RWPE2 (cell line): ENCODE measurements around the gene MORC2.

Source experiments
- ATAC-seq: fragments of 200-7000 bp; cut with Tn5 transposase; 3 replicates; pipeline ENCODE4 v1.9.1; 2021; ENCODE audit warnings: low read depth
- DNase-seq: peaks from one replicate; pipeline ENCODE4 v3.0.0-alpha.2; 2020; ENCODE audit warnings: low spot score
- H3K27ac ChIP-seq: fragments of 450-650 bp; 2 replicates; pipeline ENCODE4 v1.5.1; 2017; ENCODE audit warnings: mild to moderate bottlenecking; ENCODE audit not compliant: poor library complexity, severe bottlenecking
- H3K27me3 ChIP-seq: fragments of 250-450 bp; sonication (Bioruptor Pico); 2 replicates; pipeline ENCODE4 v1.5.1; 2021; ENCODE audit warnings: mild to moderate bottlenecking, moderate library complexity; ENCODE audit not compliant: insufficient read depth, poor library complexity, severe bottlenecking
- H3K36me3 ChIP-seq: fragments of 250-450 bp; sonication (Bioruptor Pico); 2 replicates; pipeline ENCODE4 v1.5.1; 2020; ENCODE audit warnings: low read depth, mild to moderate bottlenecking, moderate library complexity
- H3K4me1 ChIP-seq: fragments of 250-450 bp; sonication (Bioruptor Pico); 2 replicates; pipeline ENCODE4 v1.5.1; 2021; ENCODE audit warnings: mild to moderate bottlenecking, moderate library complexity; ENCODE audit not compliant: insufficient read depth, poor library complexity, severe bottlenecking
- H3K4me3 ChIP-seq: fragments of 250-450 bp; sonication (Bioruptor Pico); 2 replicates; pipeline ENCODE4 v1.5.1; 2021; ENCODE audit warnings: mild to moderate bottlenecking, moderate library complexity; ENCODE audit not compliant: severe bottlenecking
- H3K9me3 ChIP-seq: fragments of 250-450 bp; sonication (Bioruptor Pico); 2 replicates; pipeline ENCODE4 v1.5.1; 2021; ENCODE audit warnings: mild to moderate bottlenecking, moderate library complexity; ENCODE audit not compliant: severe bottlenecking
- CTCF ChIP-seq: fragments of 450-650 bp; IDR thresholded peaks from one replicate; pipeline ENCODE4 v1.5.1; 2017; ENCODE audit warnings: mild to moderate bottlenecking, moderate library complexity; ENCODE audit not compliant: poor library complexity, severe bottlenecking

Gene MORC2

GRCh38 chr22:30931541-30932300 is 36.9 kb downstream of the MORC2 start:
- Histone ChIP-seq H3K9me3 (no peaks in the 10 kb centered on the region), H3K27me3 (no peaks in the 10 kb centered on the region), H3K36me3 (peaks cover 86% of the 10 kb centered on the region), H3K4me1 (no peaks in the 10 kb centered on the region), H3K27ac (no peak overlapping the region), H3K4me3 (no peak overlapping the region)
- no peak for TF ChIP-seq CTCF
- DNase-seq (no peak), ATAC-seq (no peak)

DNA sequence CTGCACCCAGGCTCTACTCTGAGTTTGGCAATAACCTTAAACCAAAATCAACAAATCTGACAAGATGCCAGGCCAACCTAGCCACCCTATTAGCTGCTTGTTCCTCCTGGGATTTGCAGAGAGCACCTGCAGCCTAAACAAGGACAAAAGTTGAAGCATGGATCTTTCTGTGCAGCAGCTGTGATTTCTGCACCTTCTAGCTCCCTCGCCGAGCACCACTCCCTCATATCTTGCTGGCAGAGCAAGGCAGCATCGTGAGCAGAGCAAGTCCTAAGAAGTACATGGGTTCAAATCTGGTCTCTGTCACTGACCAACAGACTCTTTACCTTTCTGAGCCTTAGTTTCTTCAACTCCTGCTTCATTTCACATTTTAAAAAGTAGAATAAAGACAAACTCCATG is 38.3 kb downstream of the MORC2 start:
- no peak for ATAC-seq

GRCh38 chr22:30928401-30928800 is 40.2 kb downstream of the MORC2 start:
- no peak for ATAC-seq
- H3K27ac ChIP-seq: no peak overlapping the region
- no peak for DNase-seq
- no peak for TF ChIP-seq CTCF
- no peak overlapping the region for H3K4me3 ChIP-seq
- H3K27me3 ChIP-seq: no peaks in the 10 kb centered on the region
- no peaks in the 10 kb centered on the region for H3K9me3 ChIP-seq
- no peaks in the 10 kb centered on the region for H3K4me1 ChIP-seq
- H3K36me3 ChIP-seq: peaks cover 53% of the 10 kb centered on the region

More for the DNA sequence above, 38.3 kb downstream of the MORC2 start:
- TF ChIP-seq CTCF: no peak
- no peak overlapping the region for H3K4me3 ChIP-seq
- no peaks in the 10 kb centered on the region for H3K27me3 ChIP-seq
- no peaks in the 10 kb centered on the region for H3K9me3 ChIP-seq
- H3K27ac ChIP-seq: no peak overlapping the region
- no peaks in the 10 kb centered on the region for H3K4me1 ChIP-seq
- no peak for DNase-seq
- H3K36me3 ChIP-seq: peaks cover 71% of the 10 kb centered on the region

DNA sequence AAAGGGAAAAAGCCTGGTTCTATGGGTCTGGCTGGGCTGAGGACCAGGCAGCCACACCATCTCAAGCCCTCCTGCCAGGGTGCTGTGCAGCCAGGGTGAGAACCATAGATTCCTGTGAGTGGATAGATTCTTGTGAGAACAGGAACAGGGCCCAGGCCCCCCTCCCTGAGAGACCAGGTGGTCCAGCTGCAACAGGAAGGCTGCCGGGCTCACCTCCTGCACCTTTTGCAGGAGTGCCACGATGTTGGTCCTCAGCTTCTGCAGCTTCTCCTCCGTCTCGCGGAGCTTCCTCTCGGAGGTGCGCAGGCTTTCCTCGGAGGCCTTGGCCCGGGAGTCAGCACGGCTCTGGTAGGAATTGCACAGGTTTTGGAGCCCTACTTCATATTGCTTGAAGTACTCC is 40.8 kb downstream of the MORC2 start:
- no peak overlapping the region for H3K27ac ChIP-seq
- ATAC-seq (no peak), DNase-seq (no peak)
- no peak for TF ChIP-seq CTCF
- peaks cover 47% of the 10 kb centered on the region for H3K36me3 ChIP-seq
- H3K27me3 ChIP-seq: no peaks in the 10 kb centered on the region
- no peaks in the 10 kb centered on the region for H3K9me3 ChIP-seq
- no peak overlapping the region for H3K4me3 ChIP-seq
- no peaks in the 10 kb centered on the region for H3K4me1 ChIP-seq

- Histone ChIP-seq H3K27me3 (no peaks in the 10 kb centered on the region), H3K36me3 (peaks cover 36% of the 10 kb centered on the region), H3K9me3 (no peaks in the 10 kb centered on the region), H3K4me1 (no peaks in the 10 kb centered on the region), H3K4me3 (no peak overlapping the region), H3K27ac (no peak overlapping the region)
- no peak for TF ChIP-seq CTCF
- DNase-seq (no peak), ATAC-seq (no peak)
Observed at GRCh38 chr22:30926706-30927105, 41.9 kb downstream of the MORC2 start.
